Upper lobe of left lung (tissue), 4 donors: ENCODE results near the gene SDK1.

Experiments used
- CTCF ChIP-seq, 6 experiments: fragments of 450-650 bp in 4 of 6; fragments of 200-600 bp in 2 of 6; sonication (generic) in 2 of 6; IDR thresholded peaks; one replicate each; pipeline ENCODE4 v1.5.1; 2016 to 2019; ENCODE audit warnings: antibody characterized with exemption in 6 of 6
- EP300 ChIP-seq, 4 donors: sonication (generic); formaldehyde crosslinking; IDR thresholded peaks; one replicate each; pipeline ENCODE4 v1.5.1; 2017; ENCODE audit warnings: antibody characterized with exemption in 4 of 4, control low read depth in 2 of 4
- POLR2A ChIP-seq, 4 donors: fragments of 450-650 bp; IDR thresholded peaks; one replicate each; pipeline ENCODE4 v1.5.1; 2016 to 2017; ENCODE audit warnings: antibody characterized with exemption in 4 of 4, mild to moderate bottlenecking in 2 of 4
- POLR2AphosphoS5 ChIP-seq, 2 donors: sonication (generic); formaldehyde crosslinking; IDR thresholded peaks; one replicate each; pipeline ENCODE4 v1.5.1; 2017; ENCODE audit warnings: antibody characterized with exemption in 2 of 2

- TF ChIP-seq POLR2AphosphoS5 (IDR thresholded peaks at IDR 0.05), result no peak
- TF ChIP-seq CTCF (IDR thresholded peaks at IDR 0.05), result peak in 3 of 6 experiments; percentile 11 to 37 (median 14)
- no peak for TF ChIP-seq EP300 (IDR thresholded peaks at IDR 0.05)
- TF ChIP-seq POLR2A (IDR thresholded peaks at IDR 0.05), result no peak
Observed at GRCh38 chr7:3673524-3673923, 372.5 kb downstream of the SDK1 start.
